ENCODE measurements around the gene LMAN1L. TPM values are rescaled to one million over a fixed set of nuclear protein-coding genes. Genes with fewer than 3 reads are reported as not detected.

Gene LMAN1L
- total RNA-seq, 5 donors from 2014 or later (not counting 1 experiment from before 2014, with no cell fraction given): 0.42 to 1.6 (median 0.44) TPM

DNA sequence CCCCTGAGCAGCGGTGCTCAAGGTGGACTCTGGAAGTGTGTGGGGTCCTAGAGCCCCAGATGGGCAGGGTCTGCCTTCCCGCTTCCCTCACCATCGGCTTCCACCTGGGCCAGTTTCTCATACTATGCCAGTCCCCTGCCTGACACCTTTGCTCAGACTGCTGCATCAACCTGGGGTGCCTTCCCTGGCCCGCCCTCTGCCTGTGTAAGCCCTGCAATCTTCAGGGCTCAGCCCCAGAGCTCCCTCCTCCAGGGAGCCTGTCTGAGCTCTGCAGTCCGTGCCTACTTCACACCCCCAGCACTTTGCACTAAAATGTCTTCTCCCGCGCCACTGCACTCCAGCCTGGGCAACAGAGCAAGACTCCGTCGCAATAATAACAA is 17.7 kb upstream of the LMAN1L start:
- Histone ChIP-seq H3K4me3 (ENCODE audit: control insufficient read depth in 1 of 2, extremely low read depth in 1 of 2, low read length in 1 of 2) (no peak overlapping the region), H3K27ac (ENCODE audit: low read length) (peak overlapping the region; percentile 74), H3K27me3 (replicated peaks in 1 of 2; ENCODE audit: control insufficient read depth in 2 of 2, extremely low read depth in 1 of 2, insufficient read depth in 2 of 2, low read length in 1 of 2) (no peaks in the 10 kb centered on the region), H3K36me3 (ENCODE audit: control insufficient read depth in 2 of 2, extremely low read depth in 1 of 2, insufficient read depth in 1 of 2, low read length in 1 of 2) (peaks cover 7 to 60% of the 10 kb centered on the region in 2 donors), H3K4me1 (ENCODE audit: control insufficient read depth in 1 of 2, extremely low read depth in 1 of 2, insufficient read depth in 2 of 2, low read length in 2 of 2) (peaks cover 77 to 96% of the 10 kb centered on the region in 2 experiments), H3K9me3 (no peaks in the 10 kb centered on the region)
- H3K4me3 Mint-ChIP-seq: peak overlapping the region; percentile 54 to 65 (median 55)
- POLR2A ChIA-PET: no interaction called here
- CTCF ChIA-PET: interaction anchor here (1.2 to 8.6 kb wide), 5 partner anchors 10 to 161 kb away, joined by 3 to 158 read pairs (median 58); partner anchors contain the start of gene CSK (in 1 of the 2)
- H3K9me3 Mint-ChIP-seq: no peaks in the 10 kb centered on the region
- peak in 1 of 4 experiments; percentile 45 for ATAC-seq (replicated peaks in 1 of 4)
- peak in 1 of 35 experiments; percentile 47 for DNase-seq
- peaks cover 89 to 94% (median 91%) of the 10 kb centered on the region in 3 donors for H3K4me1 Mint-ChIP-seq
- peaks cover 27% of the 10 kb centered on the region for H3K36me3 Mint-ChIP-seq
- peak overlapping the region; percentile 94 to 95 for H3K27ac Mint-ChIP-seq
- no peaks in the 10 kb centered on the region for H3K27me3 Mint-ChIP-seq
- WGBS (ENCODE audit: insufficient coverage): 66% methylated on average over 3 of the region's 9 CpGs

DNA sequence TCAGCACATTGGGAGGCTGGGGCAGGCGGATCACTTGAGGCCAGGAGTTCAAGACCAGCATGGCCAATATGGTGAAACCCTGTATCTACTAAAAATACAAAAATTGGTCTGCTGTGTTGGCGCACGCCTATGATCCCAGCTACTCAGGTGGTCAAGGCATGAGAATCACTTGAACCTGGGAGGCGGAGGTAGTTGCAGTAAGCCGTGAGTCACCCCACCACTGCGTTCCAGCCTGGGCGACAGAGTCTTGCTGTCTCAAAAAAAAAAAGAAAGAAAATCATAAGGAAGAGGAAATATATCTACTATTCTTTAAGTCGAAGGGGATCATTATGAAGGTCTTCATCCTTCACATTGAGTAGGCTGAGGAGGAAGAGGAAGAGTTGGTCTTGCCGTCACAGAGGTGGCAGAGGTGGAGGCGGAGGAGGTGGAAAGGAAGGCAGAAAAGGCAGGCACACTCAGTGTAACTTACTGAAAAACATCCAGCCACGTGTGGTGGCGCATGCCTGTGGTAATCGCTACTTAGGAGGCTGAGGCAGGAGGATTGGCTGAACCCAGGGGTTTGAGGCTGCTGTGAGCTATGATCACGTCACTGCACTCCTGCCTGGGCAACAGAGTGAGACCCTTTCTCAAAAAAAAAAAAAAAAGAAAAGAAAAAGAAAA is 16.5 kb upstream of the LMAN1L start:
- CTCF ChIA-PET: interaction anchor here (0.6 to 8.6 kb wide), 6 partner anchors 8 to 154 kb away, joined by 3 to 158 read pairs (median 41); partner anchors contain the start of gene CSK (in 1 of the 2)
- H3K4me1 Mint-ChIP-seq: peaks cover 81 to 87% (median 85%) of the 10 kb centered on the region in 3 donors
- Histone ChIP-seq H3K4me3 (ENCODE audit: control insufficient read depth in 1 of 2, extremely low read depth in 1 of 2, low read length in 1 of 2) (peak overlapping the region in 1 of 2 donors; percentile 7), H3K36me3 (ENCODE audit: control insufficient read depth in 2 of 2, extremely low read depth in 1 of 2, insufficient read depth in 1 of 2, low read length in 1 of 2) (peaks cover 12 to 61% of the 10 kb centered on the region in 2 donors), H3K4me1 (ENCODE audit: control insufficient read depth in 1 of 2, extremely low read depth in 1 of 2, insufficient read depth in 2 of 2, low read length in 2 of 2) (peaks cover 67 to 94% of the 10 kb centered on the region in 2 experiments), H3K9me3 (no peaks in the 10 kb centered on the region), H3K27me3 (replicated peaks in 1 of 2; ENCODE audit: control insufficient read depth in 2 of 2, extremely low read depth in 1 of 2, insufficient read depth in 2 of 2, low read length in 1 of 2) (no peaks in the 10 kb centered on the region), H3K27ac (ENCODE audit: low read length) (peak overlapping the region; percentile 74)
- peaks cover 31% of the 10 kb centered on the region for H3K36me3 Mint-ChIP-seq
- ATAC-seq (replicated peaks in 1 of 4) (peak; percentile 20 to 25 (median 23)), DNase-seq (peak in 12 of 35 experiments; percentile 14 to 54 (median 41))
- H3K27me3 Mint-ChIP-seq: no peaks in the 10 kb centered on the region
- H3K27ac Mint-ChIP-seq: peak overlapping the region; percentile 86 to 95
- peak overlapping the region; percentile 49 to 65 (median 56) for H3K4me3 Mint-ChIP-seq
- no peaks in the 10 kb centered on the region for H3K9me3 Mint-ChIP-seq
- 0% methylated on average over 1 of the region's 14 CpGs for WGBS (ENCODE audit: insufficient coverage)
- POLR2A ChIA-PET: interaction anchor here (0.6 to 1.2 kb wide), 2 partner anchors 8 to 38 kb away, joined by 3 to 5 read pairs; no protein-coding TSS in a partner anchor

DNA sequence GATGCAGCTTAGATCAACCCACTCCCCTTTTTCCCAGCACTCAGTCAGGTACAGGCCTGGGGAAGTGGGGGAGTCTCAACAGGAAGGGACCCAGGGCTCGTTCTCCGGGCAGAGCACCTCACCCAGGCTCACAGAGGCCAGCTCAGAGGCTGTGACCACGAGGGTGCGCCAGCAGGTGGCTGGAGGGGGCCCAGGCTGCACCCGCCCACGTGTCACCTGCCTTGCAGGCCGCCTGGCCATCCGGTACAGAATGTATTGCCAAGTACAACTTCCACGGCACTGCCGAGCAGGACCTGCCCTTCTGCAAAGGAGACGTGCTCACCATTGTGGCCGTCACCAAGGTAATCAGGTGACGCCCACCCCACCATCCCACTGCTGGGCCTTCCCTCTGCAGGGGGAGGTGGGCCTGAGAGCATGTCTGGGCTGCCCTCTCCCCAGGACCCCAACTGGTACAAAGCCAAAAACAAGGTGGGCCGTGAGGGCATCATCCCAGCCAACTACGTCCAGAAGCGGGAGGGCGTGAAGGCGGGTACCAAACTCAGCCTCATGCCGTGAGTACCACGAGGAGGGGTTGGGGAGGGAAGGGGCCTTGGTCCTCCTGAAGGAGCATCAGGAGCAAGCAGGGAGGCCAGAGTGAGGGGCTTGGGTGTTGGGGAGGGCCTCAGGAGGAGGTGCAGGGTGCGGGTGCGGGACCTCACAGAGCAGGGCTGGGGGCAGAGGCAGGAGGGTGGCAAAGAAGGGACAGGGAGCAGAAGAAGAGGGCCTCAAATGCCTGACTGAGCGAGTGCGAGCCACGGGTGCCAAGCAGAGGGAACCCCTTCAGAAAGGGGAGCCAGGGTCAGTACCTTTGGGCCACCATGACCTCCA is 14.0 kb upstream of the LMAN1L start:
- Histone ChIP-seq H3K4me1 (ENCODE audit: control insufficient read depth in 1 of 2, extremely low read depth in 1 of 2, insufficient read depth in 2 of 2, low read length in 2 of 2) (peaks cover 42 to 71% of the 10 kb centered on the region in 2 experiments), H3K36me3 (ENCODE audit: control insufficient read depth in 2 of 2, extremely low read depth in 1 of 2, insufficient read depth in 1 of 2, low read length in 1 of 2) (peaks cover 18 to 78% of the 10 kb centered on the region in 2 donors), H3K9me3 (no peaks in the 10 kb centered on the region), H3K27me3 (replicated peaks in 1 of 2; ENCODE audit: control insufficient read depth in 2 of 2, extremely low read depth in 1 of 2, insufficient read depth in 2 of 2, low read length in 1 of 2) (no peaks in the 10 kb centered on the region), H3K27ac (ENCODE audit: low read length) (peak overlapping the region; percentile 87), H3K4me3 (ENCODE audit: control insufficient read depth in 1 of 2, extremely low read depth in 1 of 2, low read length in 1 of 2) (no peak overlapping the region)
- Mint-ChIP-seq H3K4me1 (peaks cover 56 to 62% (median 61%) of the 10 kb centered on the region in 3 donors), H3K36me3 (peaks cover 24% of the 10 kb centered on the region), H3K27ac (peak overlapping the region; percentile 86 to 90), H3K27me3 (no peaks in the 10 kb centered on the region), H3K4me3 (peak overlapping the region in 2 of 3 donors; percentile 28 to 53), H3K9me3 (no peaks in the 10 kb centered on the region)
- no peak for ATAC-seq (replicated peaks in 1 of 4)
- ChIA-PET CTCF (interaction anchor here (0.6 to 8.6 kb wide), 12 partner anchors 10 to 164 kb away, joined by 3 to 158 read pairs (median 16); partner anchors contain the start of gene CSK (in 1 of the 2)), POLR2A (no interaction called here)
- no peak for DNase-seq
- 68% methylated on average over 20 of the region's 25 CpGs for WGBS (ENCODE audit: insufficient coverage)

DNA sequence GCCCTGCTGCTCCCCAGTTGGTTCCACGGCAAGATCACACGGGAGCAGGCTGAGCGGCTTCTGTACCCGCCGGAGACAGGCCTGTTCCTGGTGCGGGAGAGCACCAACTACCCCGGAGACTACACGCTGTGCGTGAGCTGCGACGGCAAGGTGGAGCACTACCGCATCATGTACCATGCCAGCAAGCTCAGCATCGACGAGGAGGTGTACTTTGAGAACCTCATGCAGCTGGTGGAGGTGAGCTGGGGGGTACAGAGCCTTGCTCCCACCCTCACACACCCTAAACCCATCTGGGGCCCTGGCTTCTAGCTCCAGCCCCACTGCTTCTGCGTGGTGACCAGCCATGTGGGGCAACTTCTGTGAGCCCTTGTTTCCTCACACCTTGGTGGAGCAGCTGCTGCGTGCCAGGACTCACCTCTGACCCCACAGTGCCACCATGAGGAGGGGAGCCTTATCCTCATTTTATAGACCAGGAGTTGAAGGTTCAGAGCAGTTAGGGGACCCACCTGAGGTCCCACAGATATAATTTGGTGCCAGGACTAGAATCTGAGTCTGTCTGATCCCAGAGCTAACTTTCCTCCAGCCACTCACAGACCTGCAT is 13.3 kb upstream of the LMAN1L start:
- H3K9me3 Mint-ChIP-seq: no peaks in the 10 kb centered on the region
- ATAC-seq (replicated peaks in 1 of 4): peak in 3 of 4 experiments; percentile 10 to 21 (median 10)
- H3K4me1 Mint-ChIP-seq: peaks cover 54 to 63% (median 57%) of the 10 kb centered on the region in 3 donors
- peaks cover 39 to 63% of the 10 kb centered on the region in 2 experiments for H3K4me1 ChIP-seq (ENCODE audit: control insufficient read depth in 1 of 2, extremely low read depth in 1 of 2, insufficient read depth in 2 of 2, low read length in 2 of 2)
- H3K4me3 Mint-ChIP-seq: peak overlapping the region in 1 of 3 donors; percentile 53
- peak overlapping the region; percentile 86 to 89 for H3K27ac Mint-ChIP-seq
- no peaks in the 10 kb centered on the region for H3K27me3 ChIP-seq (replicated peaks in 1 of 2; ENCODE audit: control insufficient read depth in 2 of 2, extremely low read depth in 1 of 2, insufficient read depth in 2 of 2, low read length in 1 of 2)
- H3K36me3 ChIP-seq (ENCODE audit: control insufficient read depth in 2 of 2, extremely low read depth in 1 of 2, insufficient read depth in 1 of 2, low read length in 1 of 2): peaks cover 18 to 84% of the 10 kb centered on the region in 2 donors
- H3K4me3 ChIP-seq (ENCODE audit: control insufficient read depth in 1 of 2, extremely low read depth in 1 of 2, low read length in 1 of 2): no peak overlapping the region
- no peaks in the 10 kb centered on the region for H3K9me3 ChIP-seq
- DNase-seq: peak in 1 of 35 experiments; percentile 56
- peak overlapping the region; percentile 87 for H3K27ac ChIP-seq (ENCODE audit: low read length)
- ChIA-PET POLR2A (no interaction called here), CTCF (interaction anchor here (0.5 to 3.9 kb wide), 11 partner anchors 9 to 1092 kb away, joined by 3 to 41 read pairs (median 5); no protein-coding TSS in a partner anchor)
- 83% methylated on average over 12 of the region's 16 CpGs for WGBS (ENCODE audit: insufficient coverage)
- peaks cover 29% of the 10 kb centered on the region for H3K36me3 Mint-ChIP-seq
- no peaks in the 10 kb centered on the region for H3K27me3 Mint-ChIP-seq

DNA sequence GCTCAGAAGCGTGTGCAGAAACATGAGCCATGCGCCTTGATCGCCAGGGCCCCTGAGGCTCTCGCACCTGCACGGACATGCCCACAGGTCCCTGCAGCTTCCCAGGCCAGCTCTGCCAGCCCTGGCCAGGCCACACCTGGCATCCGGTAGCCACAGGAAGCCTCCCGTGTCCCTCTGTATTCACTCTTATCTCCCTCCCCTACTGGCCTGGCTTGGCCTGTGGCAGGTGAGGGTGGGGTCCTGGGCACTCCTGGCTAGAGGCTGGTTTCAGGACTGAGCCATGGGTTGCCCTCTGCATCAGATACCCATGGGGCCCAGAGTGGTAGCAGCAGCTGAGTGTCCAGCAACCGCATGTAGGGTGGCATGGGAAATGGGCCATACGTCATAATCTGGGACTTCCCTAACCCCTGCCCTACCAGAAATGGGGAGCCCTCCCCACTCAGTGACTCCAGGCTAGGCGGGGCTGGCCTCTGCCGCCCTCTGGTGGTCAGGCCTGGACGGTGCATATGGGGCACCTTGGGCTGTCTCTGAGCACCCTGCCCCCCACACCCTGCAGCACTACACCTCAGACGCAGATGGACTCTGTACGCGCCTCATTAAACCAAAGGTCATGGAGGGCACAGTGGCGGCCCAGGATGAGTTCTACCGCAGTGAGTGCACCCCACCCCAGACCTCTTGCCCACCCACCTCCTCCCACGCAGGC is 12.6 kb upstream of the LMAN1L start:
- Mint-ChIP-seq H3K4me1 (peaks cover 48 to 57% (median 50%) of the 10 kb centered on the region in 3 donors), H3K4me3 (peak overlapping the region in 1 of 3 donors; percentile 53), H3K36me3 (peaks cover 29% of the 10 kb centered on the region), H3K27me3 (no peaks in the 10 kb centered on the region), H3K9me3 (no peaks in the 10 kb centered on the region), H3K27ac (peak overlapping the region; percentile 86 to 89)
- WGBS (ENCODE audit: insufficient coverage): 37% methylated on average over 16 of the region's 18 CpGs
- ATAC-seq (replicated peaks in 1 of 4) (peak; percentile 85 to 91 (median 86)), DNase-seq (peak; percentile 72 to 94 (median 84))
- Histone ChIP-seq H3K27me3 (replicated peaks in 1 of 2; ENCODE audit: control insufficient read depth in 2 of 2, extremely low read depth in 1 of 2, insufficient read depth in 2 of 2, low read length in 1 of 2) (no peaks in the 10 kb centered on the region), H3K9me3 (no peaks in the 10 kb centered on the region), H3K4me3 (ENCODE audit: control insufficient read depth in 1 of 2, extremely low read depth in 1 of 2, low read length in 1 of 2) (peak overlapping the region in 1 of 2 donors; percentile 7), H3K36me3 (ENCODE audit: control insufficient read depth in 2 of 2, extremely low read depth in 1 of 2, insufficient read depth in 1 of 2, low read length in 1 of 2) (peaks cover 18 to 82% of the 10 kb centered on the region in 2 donors), H3K27ac (ENCODE audit: low read length) (peak overlapping the region; percentile 87), H3K4me1 (ENCODE audit: control insufficient read depth in 1 of 2, extremely low read depth in 1 of 2, insufficient read depth in 2 of 2, low read length in 2 of 2) (peaks cover 32 to 57% of the 10 kb centered on the region in 2 experiments)
- ChIA-PET POLR2A (interaction anchor here (0.6 to 1.1 kb wide), 2 partner anchors 29 to 226 kb away, joined by 3 to 7 read pairs; no protein-coding TSS in a partner anchor), CTCF (interaction anchor here (0.5 to 3.9 kb wide), 12 partner anchors 10 to 1092 kb away, joined by 3 to 41 read pairs (median 4); no protein-coding TSS in a partner anchor)

Measured in T-cell (primary cell).